ENCODE data around the gene NOS1.
"Not testable (repeated sequence)": the region's sequence is repeated elsewhere in the genome, so short reads cannot be mapped to it uniquely, and the experiment has no call there.

Gene NOS1

DNA sequence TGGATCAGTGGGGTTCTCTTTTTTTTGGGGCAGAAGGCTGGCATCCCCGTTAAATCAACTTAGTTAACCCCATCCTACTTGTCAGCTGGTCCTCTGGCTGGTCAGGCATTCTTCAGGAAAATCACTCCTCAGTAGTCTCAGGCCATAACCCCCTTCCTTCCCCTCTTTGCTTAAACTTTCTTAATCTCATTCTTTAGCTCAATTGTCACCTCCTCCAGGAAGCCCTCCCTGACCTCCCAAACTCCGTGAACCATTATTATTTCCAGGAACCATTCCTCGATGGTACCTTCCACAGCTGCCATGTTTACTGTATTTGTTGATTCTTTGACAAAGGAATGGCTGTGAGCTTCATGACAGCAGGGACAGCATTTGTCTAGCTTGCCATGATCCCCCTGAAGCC, 98.7 kb downstream of the NOS1 start:
- DNase-seq (ENCODE audit: low spot score): no peak

DNA sequence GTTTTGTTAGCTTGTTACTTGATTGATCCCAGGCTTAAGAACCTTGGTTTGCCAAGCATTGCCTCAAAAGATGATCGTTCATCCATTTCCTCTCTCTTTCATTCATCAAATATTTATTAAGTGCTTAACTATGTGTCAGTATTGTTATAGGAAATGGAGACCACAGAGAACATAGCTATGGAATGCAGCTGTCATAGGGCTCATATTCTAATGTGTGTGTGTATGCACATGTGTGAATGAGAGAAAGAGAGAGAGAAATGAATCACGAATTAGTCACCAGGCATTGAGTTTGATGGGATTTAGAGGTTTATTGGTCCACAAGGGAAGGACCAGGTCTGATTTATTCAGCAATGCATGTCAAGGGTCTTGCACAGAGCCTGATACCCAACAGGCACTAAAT, 100.2 kb downstream of the NOS1 start:
- DNase-seq (ENCODE audit: low spot score): peak; percentile 66

DNA sequence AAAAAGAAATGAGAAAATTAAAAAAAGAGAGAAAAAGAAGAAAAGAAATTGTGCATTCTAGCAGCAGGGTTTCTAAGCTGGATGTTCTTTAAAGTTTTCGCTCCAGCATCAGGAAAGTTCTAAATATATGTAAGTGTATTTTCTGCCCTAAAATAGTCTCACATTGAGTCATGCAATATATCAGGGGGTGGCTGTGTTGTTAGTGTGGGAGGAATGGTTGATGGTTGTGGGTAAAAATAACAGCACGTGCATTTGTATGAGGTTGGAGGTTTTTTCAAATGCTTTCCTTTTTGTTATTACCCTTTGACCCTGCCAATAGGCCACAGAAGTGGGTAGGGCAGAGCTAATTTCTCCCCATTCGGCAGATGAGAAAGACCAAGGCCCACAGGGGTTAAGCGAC, 106.0 kb downstream of the NOS1 start:
- no peak for DNase-seq (ENCODE audit: low spot score)

DNA sequence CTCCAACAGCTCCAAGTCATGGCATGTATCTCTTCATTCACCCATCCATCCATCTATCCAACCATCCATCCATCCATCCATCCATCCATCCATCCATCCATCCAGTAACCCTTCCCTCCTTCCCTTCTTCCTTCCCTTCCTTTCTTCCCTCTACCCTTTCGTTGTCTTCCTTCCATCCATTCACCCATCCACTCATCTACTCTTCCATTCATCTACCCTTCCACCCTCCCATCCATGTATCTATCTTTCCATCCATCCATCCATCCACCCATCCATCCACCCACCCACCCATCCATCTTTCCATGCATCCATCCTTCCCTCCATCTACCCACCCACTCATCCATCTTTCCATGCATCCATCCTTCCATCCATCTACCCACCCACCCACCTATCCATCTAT, 117.9 kb downstream of the NOS1 start:
- no peak for DNase-seq (ENCODE audit: low spot score)

DNA sequence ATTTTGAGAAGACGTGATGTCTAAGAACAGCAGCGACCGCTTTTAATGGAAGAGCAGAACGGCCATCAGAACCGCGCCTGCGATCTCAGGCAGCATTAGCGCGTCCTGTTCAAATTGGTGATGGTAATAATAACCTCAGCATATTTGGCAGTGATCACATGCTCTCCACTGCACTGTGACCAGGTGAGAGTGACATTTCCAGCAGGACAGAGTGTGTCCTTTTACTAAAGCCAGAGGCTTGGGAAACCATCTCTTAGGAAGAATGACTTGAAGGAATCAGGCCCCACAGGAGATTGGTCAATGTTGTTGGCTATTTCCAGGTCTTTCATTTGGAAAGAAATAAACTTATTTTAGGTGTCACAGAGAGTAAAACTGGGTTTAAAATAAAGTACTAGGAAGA, 119.7 kb downstream of the NOS1 start:
- no peak for DNase-seq (ENCODE audit: low spot score)

DNA sequence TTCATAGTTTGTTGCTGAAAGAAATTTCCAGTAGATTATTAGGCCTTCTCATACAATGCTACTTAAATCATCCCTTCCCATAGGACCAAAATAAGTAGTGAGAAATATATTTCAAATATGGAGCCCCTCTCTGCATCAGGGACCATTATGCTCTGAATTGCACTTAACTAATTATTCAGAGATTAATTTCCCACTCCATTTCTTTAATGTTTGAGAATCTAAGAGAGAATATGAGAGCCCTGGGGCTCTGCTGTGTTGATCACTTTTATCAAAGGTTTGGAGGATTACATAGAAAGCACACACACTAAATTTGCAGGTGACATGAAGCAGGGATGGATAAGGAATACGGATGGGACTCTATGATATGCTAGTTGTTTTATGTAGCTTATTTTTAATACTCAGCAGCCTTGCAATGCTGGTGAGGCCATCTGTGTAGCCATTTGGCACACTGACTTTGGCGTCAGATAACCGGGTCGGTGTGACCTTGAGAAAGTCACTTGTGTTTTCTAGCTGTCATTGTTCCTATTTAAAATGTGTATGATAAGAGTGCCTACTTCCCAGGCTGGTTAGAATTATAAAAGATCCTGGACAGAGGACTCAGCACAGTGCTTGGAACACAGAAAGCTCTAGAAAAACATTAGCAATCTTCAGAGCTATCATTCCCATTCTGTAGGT, 121.2 kb downstream of the NOS1 start:
- no peak for DNase-seq (ENCODE audit: low spot score)

DNA sequence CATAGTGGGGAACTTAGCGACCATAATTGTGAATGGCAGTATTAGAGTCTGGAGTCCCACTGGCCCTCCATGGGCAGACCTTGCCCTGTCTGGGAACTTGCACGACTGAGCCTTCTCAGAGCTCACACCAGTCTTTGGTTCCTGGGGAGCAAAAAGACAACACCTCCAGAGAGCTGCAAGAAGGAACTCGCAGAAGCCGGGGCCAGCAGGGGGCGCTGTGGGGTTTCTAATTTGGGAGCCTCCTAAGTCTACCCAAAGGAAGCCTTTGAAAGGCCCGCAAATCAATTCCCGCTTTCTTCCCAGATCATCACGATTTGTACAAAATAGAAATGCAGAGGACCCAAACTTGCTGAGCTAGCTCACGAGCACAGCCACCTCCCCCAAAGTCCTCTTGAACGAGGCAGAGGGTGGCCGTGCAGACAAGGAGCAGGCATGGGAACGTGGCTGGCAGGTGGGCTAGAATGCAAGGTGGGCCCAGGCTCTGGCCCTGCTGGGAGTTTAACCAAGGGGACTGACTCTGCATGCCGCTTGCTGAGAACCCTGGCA, 124.9 kb downstream of the NOS1 start:
- peak; percentile 61 for DNase-seq (ENCODE audit: low spot score)

DNA sequence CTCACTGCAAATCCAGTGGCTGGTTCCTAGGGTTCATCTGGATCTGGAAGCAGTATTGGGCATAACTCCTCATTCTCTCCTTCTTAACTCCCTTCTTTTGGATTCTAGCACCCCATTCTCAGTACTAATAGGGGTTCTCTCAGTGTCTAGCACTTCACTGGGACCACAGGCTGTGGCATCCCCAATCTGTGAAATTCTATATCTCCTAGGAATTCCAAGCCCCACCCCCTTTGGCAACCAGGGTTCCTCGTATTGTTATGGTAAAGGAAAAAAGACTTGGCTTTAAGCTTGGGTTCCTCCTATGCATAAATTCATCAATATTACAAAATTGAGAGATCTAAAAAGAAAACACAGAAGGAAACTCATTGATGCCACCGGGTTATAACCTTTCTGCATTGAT, 126.2 kb downstream of the NOS1 start:
- no peak for DNase-seq (ENCODE audit: low spot score)

DNA sequence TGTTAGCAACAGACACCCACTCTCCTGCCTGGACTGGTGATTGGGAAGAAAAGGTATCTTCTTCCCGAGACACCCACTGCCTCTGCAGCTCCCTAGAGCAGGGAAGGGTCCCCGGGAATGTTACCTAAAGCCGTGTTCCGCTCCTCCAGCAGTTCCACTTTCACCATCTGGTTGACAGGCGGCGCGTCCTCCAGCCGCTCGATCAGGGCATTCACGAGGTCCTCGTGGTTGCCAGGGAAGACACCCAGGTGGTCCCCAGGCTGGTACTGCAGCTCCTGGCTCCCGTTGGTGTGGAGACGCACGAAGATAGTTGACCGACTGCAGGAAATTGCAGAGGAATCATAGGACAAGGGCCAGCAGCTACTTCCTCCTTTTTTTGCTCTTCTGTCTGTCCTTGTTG, 127.0 kb downstream of the NOS1 start:
- DNase-seq (ENCODE audit: low spot score): no peak

DNA sequence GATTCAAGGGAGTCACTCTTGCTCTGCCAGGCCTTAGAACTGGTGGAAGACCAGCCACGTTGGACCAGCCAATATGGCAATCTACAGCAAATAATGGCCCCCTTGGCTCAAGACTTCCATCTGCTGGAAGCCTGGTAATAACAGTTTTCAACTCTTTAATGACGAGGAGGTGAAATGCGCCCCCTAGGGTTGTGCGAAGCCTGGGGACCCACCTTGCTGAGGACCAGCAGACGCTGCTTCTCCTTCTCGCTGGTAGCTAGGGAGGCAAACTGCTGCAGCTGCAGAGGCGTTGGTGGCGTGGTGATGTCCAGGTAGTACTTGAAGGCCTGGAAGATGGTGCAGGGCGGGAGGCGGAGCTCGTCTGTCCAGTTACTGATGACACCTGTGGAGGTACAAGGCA, 129.7 kb downstream of the NOS1 start:
- DNase-seq (ENCODE audit: low spot score): no peak

DNA sequence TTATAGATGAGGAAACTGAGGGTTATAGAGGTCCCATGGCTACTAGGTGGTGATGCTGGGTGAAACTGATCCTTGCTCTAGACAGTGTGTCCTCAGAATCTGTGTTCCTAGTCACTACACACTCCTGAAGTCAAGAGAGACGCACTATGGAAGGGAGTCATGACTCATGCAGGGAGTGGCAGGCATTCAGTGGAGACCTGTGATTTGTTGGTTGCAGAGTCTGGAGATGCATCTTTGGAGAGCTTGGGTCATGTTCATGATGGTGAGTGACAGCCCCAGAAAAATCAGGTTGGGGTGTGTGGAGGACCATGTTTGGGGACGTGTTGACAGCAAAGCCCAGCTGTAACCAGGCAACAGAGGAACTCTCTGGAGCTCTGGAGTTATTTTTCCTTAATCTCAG, 133.2 kb downstream of the NOS1 start:
- peak; percentile 49 for DNase-seq (ENCODE audit: low spot score)

DNA sequence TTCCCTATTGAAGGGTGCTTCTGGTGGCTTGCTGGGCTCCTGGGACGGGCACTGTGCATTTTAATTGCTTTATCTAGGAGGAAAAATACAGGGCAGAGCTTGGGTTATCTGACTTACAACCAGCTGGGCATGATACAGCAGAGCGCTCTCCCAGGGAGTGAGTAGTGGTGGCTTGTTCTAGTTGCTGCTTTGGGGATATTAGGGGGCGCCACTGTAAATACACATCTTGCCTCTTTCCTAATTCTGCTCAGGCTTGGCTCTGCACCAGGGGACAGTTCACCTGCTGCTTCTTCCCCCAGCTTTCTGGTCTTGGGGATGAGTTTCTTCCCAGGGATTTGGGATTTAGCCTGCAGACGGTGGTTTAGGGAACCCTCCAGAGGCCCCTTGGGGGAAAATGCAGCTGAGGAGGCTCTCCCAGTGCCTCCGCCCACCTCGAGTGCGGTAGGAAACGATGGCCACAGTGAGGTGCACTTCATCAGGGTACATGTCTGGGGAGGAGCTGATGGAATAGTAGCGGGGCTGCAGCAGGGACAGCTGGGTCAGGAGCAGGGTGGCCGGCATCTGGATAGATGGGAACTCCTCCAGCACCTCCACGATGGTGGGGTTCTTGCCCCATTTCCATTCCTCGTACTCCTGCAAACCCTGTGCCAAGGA, 134.3 kb downstream of the NOS1 start:
- DNase-seq (ENCODE audit: low spot score): no peak

DNA sequence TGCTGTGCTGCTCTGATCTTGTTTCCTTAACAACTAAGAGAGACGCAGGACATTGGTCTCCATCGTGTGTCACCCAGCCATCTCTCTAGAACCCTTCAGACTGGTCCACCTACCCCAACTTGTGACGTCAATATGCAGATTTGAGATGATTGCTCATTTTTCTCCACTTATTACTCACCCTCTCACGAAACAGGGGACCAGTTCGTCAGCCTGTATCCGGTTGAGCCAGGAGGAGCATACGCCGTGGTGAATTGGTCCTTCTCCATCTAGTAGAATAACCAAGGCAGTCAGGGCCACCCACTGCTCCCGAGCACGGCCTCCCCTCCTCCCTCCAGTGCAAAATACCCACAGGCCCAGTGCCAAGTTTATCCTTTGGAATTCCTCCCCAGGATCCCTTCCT, 134.9 kb downstream of the NOS1 start:
- DNase-seq (ENCODE audit: low spot score): no peak

DNA sequence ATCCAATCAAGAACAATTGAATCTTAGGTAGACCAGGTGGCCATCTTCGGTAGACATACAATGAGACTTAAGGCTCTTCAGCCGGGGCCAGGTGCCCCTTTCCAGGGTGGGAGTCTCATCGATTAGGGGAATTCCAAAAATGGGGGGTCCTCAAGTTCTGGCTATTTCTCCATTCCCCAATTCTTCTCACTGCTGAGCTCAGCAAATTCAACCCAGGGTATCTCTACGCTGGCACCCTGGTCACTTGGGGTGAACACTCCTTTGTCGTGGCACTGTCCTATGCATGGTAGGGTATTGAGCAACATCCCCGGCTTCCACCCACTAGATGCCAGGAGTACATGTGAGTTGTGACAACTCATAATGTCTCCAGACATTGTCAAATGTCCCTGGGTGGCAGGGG, 136.2 kb downstream of the NOS1 start:
- DNase-seq (ENCODE audit: low spot score): no peak

DNA sequence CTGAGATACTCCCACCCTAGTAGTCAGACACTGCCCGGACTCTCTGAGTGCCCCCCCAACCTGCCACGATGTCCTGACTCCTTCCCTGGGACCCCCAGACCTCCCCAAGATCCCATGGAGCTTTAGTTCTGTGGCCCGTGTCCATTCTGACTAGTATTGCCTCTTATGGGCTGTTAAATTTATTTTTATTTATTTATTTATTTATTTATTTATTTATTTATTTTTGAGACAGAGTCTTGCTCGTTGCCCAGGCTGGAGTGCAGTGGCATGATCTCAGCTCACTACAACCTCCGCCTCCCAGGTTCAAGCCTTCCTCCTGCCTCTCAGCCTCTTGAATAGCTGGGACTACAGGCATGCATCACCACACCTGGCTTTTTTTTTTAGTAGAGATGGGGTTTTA, 140.5 kb downstream of the NOS1 start:
- DNase-seq (ENCODE audit: low spot score): not testable (repeated sequence)

DNA sequence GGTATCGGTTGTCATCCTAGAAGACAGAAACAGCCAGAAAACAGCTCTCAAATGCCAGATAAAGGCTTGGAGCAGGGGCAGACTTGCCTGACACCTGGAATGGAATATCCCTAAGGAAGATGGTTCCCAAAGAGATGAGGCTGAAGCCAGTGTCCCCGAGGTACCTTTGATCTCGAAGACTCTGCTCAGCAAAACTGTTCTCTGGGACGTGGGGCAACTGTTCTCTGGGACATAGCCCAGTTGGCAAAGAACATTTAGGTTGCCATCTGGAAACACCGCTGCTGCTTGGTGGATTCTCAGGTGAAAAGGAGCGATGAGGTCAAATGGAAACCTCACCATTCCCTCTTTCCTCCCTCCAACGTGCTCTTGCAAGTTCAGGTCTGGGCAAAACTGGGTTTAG, 143.3 kb downstream of the NOS1 start:
- DNase-seq (ENCODE audit: low spot score): no peak

DNA sequence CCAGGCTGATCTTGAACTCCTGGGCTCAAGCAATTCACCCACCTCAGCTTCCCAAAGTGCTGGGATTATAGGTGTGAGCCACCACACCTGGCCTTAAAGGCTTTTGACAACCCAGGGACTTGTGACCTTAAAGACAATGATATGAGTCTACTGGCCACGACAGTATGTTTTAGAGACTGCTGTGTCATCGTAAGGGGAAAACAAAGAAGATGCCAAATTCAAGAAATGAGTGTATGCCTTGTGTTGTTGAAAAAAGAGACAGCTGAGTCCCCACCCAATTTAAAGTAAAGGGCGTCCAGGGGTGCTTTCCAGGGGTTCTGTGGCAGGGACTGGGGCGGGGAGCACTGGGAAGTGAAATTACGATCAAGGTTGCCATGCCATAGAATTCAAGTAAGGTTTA, 144.7 kb downstream of the NOS1 start:
- DNase-seq (ENCODE audit: low spot score): no peak

DNA sequence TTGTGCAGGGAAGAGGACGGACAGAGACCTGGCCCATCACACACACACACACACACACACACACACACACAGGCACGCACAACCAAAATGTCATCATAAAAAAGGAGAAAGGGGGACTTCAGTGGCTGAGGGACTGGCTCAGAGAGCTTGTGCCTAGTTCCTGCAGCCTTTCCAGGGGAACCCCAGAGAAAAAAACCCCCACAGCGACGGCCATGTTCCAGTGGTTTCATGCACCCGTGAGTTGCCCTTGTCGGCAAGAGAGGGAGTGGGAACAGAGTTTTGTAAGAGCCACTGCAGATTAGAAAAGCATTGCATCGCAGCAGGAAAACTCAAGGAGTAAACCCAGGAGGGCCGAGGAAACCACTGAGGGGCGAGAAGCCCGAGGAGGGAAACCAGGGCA, 146.6 kb downstream of the NOS1 start:
- DNase-seq (ENCODE audit: low spot score): no peak

DNA sequence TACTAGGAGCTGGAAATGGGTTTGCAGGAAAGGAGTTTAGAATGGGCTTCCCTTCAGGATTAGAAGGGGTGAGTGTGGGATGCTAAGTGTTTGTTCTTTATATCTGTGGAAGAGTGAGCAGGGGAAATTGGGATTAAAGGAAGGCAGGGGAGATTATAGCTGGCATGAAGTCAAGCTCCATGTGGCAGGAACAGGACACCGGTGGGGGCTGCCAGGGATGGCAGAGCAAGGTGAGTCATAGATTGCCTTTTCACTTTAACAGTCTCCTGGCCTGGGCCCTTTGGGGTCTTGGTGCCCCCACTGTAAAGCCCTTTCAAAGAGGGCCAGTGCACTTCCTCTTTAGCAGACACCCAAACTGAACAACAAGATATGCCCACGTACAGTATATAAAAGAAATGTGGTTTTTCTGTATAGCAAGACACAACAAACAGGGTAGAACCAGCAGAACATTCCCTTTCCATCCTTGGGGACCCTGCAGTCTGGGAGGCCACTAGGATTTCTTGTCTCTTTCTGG, 148.1 kb downstream of the NOS1 start:
- no peak for DNase-seq (ENCODE audit: low spot score)

DNA sequence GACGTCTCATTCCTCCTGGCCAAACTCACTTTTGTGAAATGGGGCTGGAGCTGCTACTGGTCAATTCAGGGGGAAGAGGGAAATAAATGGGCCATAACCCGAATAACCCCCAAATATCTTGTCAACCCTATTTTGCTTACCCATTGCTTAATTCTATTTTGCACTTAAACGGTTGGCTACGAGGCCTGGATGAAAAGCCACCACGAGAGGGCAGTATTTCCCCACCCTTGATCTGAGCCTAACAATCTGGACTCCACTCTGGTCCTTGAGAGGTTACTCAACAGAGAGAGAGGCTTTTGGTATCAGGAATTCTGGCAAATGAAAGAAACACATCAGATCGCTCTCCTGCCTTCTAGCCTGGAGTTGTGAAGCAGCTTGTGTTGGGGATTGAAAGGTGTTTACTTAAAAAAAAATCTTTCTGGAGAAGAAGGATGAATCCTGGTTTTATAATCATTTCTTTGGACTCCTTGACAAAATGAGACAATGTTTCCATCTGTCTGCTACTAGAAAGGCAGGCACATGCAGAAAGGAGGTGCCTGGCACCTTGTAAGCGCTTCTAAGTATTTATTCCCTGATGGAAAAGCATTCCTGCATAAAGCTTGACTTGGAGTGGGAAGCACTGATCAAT, 148.7 kb downstream of the NOS1 start:
- peak; percentile 55 for DNase-seq (ENCODE audit: low spot score)

DNA sequence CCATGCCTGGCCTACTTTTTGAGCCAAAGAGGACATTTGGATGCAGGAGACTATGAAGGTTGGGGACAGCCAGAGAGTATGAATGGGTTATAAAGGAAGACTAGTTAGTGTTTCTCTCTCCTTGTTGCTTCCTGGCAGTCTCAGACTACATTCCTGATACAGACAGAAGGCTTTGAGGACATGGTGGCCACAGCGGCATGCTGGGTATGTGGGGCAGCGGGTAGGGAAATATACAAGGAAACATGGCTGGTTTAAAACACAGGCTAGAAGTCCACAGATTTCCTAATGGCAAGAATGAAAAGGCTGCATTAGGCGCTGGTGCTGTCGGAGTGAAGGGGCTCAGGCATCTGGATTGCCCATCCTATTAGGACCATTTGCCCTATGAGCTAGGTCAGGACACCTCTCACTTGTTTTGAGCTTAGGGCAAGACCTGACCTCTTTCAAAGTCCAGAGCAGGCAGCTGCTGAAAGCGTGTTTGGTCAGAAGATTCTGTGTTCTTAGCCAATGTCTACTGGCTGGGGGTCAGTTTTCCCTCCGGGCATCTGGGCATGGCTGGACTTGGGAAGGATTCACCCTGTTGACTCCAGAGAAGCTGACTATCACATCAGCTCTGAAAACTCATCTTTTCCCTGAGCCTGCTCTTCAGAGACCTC, 151.0 kb downstream of the NOS1 start:
- DNase-seq (ENCODE audit: low spot score): no peak

DNA sequence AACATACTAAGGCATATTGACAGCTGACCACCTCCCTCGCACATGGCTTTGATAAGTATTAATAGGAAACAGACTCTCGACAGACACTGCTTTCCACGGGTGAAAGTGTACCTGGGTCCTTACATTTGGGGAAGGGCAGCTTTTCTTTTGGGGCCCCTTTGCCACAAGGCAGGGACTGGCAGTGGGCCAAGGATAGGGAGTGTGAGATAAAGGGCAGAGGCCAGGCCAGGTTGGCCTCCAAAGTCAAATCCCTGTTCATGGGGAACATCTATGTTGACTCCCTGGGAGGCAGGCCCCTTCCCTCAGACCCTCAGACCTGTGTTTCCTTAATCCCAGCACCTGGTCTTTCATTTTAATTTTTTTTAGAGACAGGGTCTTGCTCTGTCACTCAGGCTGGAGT, 151.8 kb downstream of the NOS1 start:
- DNase-seq (ENCODE audit: low spot score): no peak

Data from SW480 (cell line).